Measurements from ENCODE around the gene ARHGAP42. TPM values are rescaled to one million over a fixed set of nuclear protein-coding genes. Genes with fewer than 3 reads are reported as not detected.

ARHGAP42 gene
- total and polyA plus RNA-seq, 2 of the 13 experiments (the other 11 are each of a cell fraction or from before 2014, with no cell fraction given), result 2.5 to 4.3 TPM

DNA sequence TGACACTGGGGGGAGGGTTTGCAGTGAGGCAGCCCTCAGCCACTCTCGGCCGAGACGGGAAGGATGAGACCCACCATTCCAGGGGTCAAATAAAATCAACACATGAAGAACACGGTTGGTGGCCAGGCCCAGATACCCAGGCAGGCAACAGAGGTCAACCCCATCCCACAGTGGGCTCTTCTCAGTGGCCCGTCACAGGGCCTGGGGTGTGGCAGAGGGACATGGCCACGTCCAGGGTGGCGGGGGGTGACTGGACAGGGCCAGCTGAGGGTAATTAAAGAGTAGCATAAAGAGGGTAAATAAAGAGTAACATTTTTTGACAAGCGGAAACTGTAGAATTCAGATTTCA, 188.4 kb downstream of the ARHGAP42 start (continued):
- TF ChIP-seq, protein P1, sequence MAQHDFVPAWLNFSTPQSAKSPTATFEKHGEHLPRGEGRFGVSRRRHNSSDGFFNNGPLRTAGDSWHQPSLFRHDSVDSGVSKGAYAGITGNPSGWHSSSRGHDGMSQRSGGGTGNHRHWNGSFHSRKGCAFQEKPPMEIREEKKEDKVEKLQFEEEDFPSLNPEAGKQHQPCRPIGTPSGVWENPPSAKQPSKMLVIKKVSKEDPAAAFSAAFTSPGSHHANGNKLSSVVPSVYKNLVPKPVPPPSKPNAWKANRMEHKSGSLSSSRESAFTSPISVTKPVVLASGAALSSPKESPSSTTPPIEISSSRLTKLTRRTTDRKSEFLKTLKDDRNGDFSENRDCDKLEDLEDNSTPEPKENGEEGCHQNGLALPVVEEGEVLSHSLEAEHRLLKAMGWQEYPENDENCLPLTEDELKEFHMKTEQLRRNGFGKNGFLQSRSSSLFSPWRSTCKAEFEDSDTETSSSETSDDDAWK (CRISPR knock-in tag; IDR thresholded peaks at IDR 0.05), result no peak
- TF ChIP-seq, protein P2, sequence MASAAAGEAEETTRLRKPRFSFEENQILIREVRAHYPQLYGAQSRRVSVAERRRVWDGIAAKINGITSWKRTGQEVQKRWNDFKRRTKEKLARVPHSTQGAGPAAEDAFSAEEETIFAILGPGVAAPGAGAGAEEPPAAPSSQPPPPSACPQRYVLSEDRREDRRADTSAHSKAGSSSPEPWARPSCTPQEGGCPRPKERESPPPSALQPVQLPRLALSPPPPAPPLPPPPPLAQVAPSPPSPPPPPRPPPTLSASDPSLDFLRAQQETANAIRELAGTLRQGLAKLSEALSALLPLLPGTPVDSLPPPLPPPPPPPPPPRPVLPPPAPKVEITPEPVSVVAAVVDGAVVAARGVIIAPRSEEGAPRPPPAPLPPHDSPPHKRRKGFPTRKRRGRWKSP (CRISPR knock-in tag; IDR thresholded peaks at IDR 0.05), result no peak
- TF ChIP-seq SOX6 (IDR thresholded peaks at IDR 0.05), result no peak
- TF ChIP-seq SOX6 (CRISPR knock-in tag; IDR thresholded peaks at IDR 0.05), result no peak
- no peak for TF ChIP-seq ZBTB1 (CRISPR knock-in tag; IDR thresholded peaks at IDR 0.05; ENCODE audit: borderline replicate concordance)
- TF ChIP-seq, protein P3, sequence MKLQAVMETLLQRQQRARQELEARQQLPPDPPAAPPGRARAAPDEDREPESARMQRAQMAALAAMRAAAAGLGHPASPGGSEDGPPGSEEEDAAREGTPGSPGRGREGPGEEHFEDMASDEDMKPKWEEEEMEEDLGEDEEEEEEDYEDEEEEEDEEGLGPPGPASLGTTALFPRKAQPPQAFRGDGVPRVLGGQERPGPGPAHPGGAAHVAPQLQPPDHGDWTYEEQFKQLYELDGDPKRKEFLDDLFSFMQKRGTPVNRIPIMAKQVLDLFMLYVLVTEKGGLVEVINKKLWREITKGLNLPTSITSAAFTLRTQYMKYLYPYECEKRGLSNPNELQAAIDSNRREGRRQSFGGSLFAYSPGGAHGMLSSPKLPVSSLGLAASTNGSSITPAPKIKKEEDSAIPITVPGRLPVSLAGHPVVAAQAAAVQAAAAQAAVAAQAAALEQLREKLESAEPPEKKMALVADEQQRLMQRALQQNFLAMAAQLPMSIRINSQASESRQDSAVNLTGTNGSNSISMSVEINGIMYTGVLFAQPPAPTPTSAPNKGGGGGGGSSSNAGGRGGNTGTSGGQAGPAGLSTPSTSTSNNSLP (IDR thresholded peaks at IDR 0.05; ENCODE audit: low read depth, low read length), result no peak
- no peak for TF ChIP-seq ZNF160 (CRISPR knock-in tag; IDR thresholded peaks at IDR 0.05)
- TF ChIP-seq ZNF331 (CRISPR knock-in tag; IDR thresholded peaks at IDR 0.05), result no peak

DNA sequence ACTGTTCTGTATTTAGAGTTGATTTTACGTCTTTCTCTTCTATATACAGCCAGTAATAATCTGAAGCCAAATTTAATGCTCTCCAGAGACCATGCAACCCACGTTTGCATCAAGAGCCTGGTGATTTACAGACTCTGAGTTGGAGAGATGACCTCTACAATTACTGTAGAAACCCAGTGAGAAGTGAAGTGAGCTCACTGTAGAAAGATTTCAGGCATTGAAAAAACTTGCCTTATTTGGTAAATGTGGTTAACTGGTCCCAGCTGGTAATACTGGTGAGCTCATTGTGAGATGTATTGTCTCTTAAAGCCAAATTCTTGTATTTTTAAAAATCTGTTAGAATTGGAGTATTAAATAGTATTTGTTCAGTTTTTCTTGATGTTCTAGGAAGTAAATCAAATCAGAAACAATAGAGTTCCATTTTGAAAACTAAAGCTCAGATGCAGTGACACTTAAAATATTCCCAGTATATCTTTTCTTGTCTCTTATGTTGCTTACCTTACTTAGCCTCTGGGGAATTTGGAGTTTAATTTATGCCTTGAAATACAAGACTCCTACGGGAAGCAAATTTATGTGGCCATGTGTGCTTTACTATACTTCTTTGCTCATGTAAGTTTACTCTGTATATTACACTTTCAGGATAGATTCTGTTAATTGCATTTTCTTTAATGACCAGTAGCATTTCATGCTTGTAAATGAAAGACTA, 189.9 kb downstream of the ARHGAP42 start:
- H3K9ac ChIP-seq (ENCODE audit: insufficient read depth, low read depth, low read length), result no peak overlapping the region
- no peaks in the 10 kb centered on the region for H3K79me2 ChIP-seq (ENCODE audit: insufficient read depth, low read length)
- H3K27me3 ChIP-seq (ENCODE audit: control insufficient read depth in 1 of 2, insufficient read depth in 2 of 2, low read length in 2 of 2), result no peaks in the 10 kb centered on the region
- H3K9me3 ChIP-seq (ENCODE audit: low read length), result no peaks in the 10 kb centered on the region
- in situ Hi-C loops (cut with HindIII; ENCODE audit: extremely low pct_ligation_motif_present, low pct_unique_long_range_greater_than_20kb), result no loop called here
- no peak for ATAC-seq
- no peak overlapping the region for H3K27ac ChIP-seq (ENCODE audit: extremely low read length, insufficient read depth, low read length)
- no peak overlapping the region for H3K4me2 ChIP-seq (ENCODE audit: low read depth, low read length)
- no TSS peak for BruUV-seq (replicated peaks)
- no peak overlapping the region for H3K4me3 ChIP-seq (replicated peaks in 1 of 3; ENCODE audit: insufficient read depth in 1 of 3, low read depth in 2 of 3, low read length in 3 of 3)
- POLR2A ChIA-PET, result no interaction called here
- no peaks in the 10 kb centered on the region for H3K4me1 ChIP-seq (ENCODE audit: insufficient read depth, low read length)
- H3K36me3 ChIP-seq (replicated peaks in 1 of 2; ENCODE audit: control insufficient read depth in 1 of 2, insufficient read depth in 2 of 2, low read length in 2 of 2), result no peaks in the 10 kb centered on the region
- WGBS (ENCODE audit: low lambda C conversion rate), result 42% methylated on average over 3 of the region's 3 CpGs
- CTCF ChIA-PET (ENCODE audit: low intra/inter-chr PET ratio, low total read pairs), result no interaction called here
- H2AFZ ChIP-seq (ENCODE audit: low read length), result no peak overlapping the region
- intact Hi-C loops (cut with micrococcal nuclease; ENCODE audit: unreplicated experiment), result no loop called here
- DNase-seq (ENCODE audit: low spot score), result no peak
- FAIRE-seq, result no peak
- no peaks in the 10 kb centered on the region for H4K20me1 ChIP-seq (ENCODE audit: insufficient read depth, low read length)
- TF ChIP-seq, protein P4, sequence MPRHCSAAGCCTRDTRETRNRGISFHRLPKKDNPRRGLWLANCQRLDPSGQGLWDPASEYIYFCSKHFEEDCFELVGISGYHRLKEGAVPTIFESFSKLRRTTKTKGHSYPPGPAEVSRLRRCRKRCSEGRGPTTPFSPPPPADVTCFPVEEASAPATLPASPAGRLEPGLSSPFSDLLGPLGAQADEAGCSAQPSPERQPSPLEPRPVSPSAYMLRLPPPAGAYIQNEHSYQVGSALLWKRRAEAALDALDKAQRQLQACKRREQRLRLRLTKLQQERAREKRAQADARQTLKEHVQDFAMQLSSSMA (CRISPR knock-in tag; IDR thresholded peaks at IDR 0.05), result no peak
- TF ChIP-seq, protein P5, sequence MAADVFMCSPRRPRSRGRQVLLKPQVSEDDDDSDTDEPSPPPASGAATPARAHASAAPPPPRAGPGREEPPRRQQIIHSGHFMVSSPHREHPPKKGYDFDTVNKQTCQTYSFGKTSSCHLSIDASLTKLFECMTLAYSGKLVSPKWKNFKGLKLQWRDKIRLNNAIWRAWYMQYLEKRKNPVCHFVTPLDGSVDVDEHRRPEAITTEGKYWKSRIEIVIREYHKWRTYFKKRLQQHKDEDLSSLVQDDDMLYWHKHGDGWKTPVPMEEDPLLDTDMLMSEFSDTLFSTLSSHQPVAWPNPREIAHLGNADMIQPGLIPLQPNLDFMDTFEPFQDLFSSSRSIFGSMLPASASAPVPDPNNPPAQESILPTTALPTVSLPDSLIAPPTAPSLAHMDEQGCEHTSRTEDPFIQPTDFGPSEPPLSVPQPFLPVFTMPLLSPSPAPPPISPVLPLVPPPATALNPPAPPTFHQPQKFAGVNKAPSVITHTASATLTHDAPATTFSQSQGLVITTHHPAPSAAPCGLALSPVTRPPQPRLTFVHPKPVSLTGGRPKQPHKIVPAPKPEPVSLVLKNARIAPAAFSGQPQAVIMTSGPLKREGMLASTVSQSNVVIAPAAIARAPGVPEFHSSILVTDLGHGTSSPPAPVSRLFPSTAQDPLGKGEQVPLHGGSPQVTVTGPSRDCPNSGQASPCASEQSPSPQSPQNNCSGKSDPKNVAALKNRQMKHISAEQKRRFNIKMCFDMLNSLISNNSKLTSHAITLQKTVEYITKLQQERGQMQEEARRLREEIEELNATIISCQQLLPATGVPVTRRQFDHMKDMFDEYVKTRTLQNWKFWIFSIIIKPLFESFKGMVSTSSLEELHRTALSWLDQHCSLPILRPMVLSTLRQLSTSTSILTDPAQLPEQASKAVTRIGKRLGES (CRISPR knock-in tag; IDR thresholded peaks at IDR 0.05; ENCODE audit: borderline replicate concordance), result no peak
- no peak for TF ChIP-seq ZZZ3 (CRISPR knock-in tag; IDR thresholded peaks at IDR 0.05; ENCODE audit: borderline replicate concordance)
- no peak for TF ChIP-seq ZBTB1 (CRISPR knock-in tag; IDR thresholded peaks at IDR 0.05; ENCODE audit: borderline replicate concordance)
- TF ChIP-seq, protein P6, sequence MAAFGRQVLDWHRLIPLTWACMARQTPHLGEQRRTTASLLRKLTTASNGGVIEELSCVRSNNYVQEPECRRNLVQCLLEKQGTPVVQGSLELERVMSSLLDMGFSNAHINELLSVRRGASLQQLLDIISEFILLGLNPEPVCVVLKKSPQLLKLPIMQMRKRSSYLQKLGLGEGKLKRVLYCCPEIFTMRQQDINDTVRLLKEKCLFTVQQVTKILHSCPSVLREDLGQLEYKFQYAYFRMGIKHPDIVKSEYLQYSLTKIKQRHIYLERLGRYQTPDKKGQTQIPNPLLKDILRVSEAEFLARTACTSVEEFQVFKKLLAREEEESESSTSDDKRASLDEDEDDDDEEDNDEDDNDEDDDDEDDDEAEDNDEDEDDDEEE (CRISPR knock-in tag; IDR thresholded peaks at IDR 0.05), result no peak
- TF ChIP-seq FOXP1 (IDR thresholded peaks at IDR 0.05), result no peak
- TF ChIP-seq FOXP1 (CRISPR knock-in tag; IDR thresholded peaks at IDR 0.05), result no peak

Measured in HepG2 (cell line).